HG02610 (cell line): ENCODE results near the gene INSRR.

Source experiments
- ATAC-seq: cut with Tn5 transposase; IDR thresholded peaks from one replicate; pipeline ENCODE4 v1.9.1; 2021; ENCODE audit warnings: mild to moderate bottlenecking, moderate library complexity; ENCODE audit not compliant: unreplicated experiment

INSRR gene

GRCh38 chr1:156876281-156876680 lies 17.4 kb upstream of the INSRR start:
- no peak for ATAC-seq

GRCh38 chr1:156875341-156875615 lies 16.4 kb upstream of the INSRR start:
- ATAC-seq = no peak

GRCh38 chr1:156874572-156875340 lies 15.8 kb upstream of the INSRR start:
- ATAC-seq = no peak

GRCh38 chr1:156874142-156874541 lies 15.2 kb upstream of the INSRR start:
- ATAC-seq = no peak

GRCh38 chr1:156873659-156874058 lies 14.7 kb upstream of the INSRR start:
- ATAC-seq = no peak

GRCh38 chr1:156869455-156869854 lies 10.5 kb upstream of the INSRR start:
- no peak for ATAC-seq

- ATAC-seq = no peak
These were observed 9.4 kb upstream of the INSRR start for GRCh38 chr1:156868341-156868740.

GRCh38 chr1:156866249-156866909 lies 7.5 kb upstream of the INSRR start:
- ATAC-seq = no peak

- ATAC-seq = no peak
These were observed 6.9 kb upstream of the INSRR start for GRCh38 chr1:156865865-156866248.

GRCh38 chr1:156865258-156865657 lies 6.3 kb upstream of the INSRR start:
- ATAC-seq = no peak

- no peak for ATAC-seq
These were observed 5.9 kb upstream of the INSRR start for GRCh38 chr1:156864796-156865195.

GRCh38 chr1:156863631-156864030 lies 4.7 kb upstream of the INSRR start:
- no peak for ATAC-seq

GRCh38 chr1:156862997-156863599 lies 4.2 kb upstream of the INSRR start:
- ATAC-seq = no peak

- no peak for ATAC-seq
These were observed 3.7 kb upstream of the INSRR start for GRCh38 chr1:156862584-156862983.

- ATAC-seq = no peak
These were observed 1.9 kb upstream of the INSRR start, which contains the start of gene NTRK1 for GRCh38 chr1:156860628-156861423. Gene NTRK1 (plus strand): TSS chr1:156860865. CDS start chr1:156860935, 70 bp downstream.

GRCh38 chr1:156860113-156860627 lies 1.3 kb upstream of the INSRR start:
- ATAC-seq = no peak

- ATAC-seq = no peak
These were observed 701 bp upstream of the INSRR start for GRCh38 chr1:156859523-156860112.

GRCh38 chr1:156858555-156858956 lies 361 bp downstream of the INSRR start:
- ATAC-seq = no peak

GRCh38 chr1:156857532-156857931 lies 1.4 kb downstream of the INSRR start:
- no peak for ATAC-seq

GRCh38 chr1:156856282-156856785 lies 2.6 kb downstream of the INSRR start:
- ATAC-seq = no peak

GRCh38 chr1:156854634-156855033 lies 4.3 kb downstream of the INSRR start:
- ATAC-seq = no peak
